SU-DHL-6 (cell line): ENCODE measurements around the gene GPR87.

Experiments
- H2AFZ ChIP-seq: fragments of 200-600 bp; sonication (generic); 2 replicates; pipeline ENCODE4 v1.6.1; 2014; ENCODE audit warnings: low read depth, mild to moderate bottlenecking, moderate library complexity, mixed read lengths, antibody characterized with exemption, low read length; ENCODE audit not compliant: severe bottlenecking
- H3F3A ChIP-seq: fragments of 200-600 bp; shearing (Covaris generic); 2 replicates; pipeline ENCODE4 v1.6.0; 2016; ENCODE audit warnings: antibody characterized with exemption, mild to moderate bottlenecking; ENCODE audit not compliant: insufficient read depth
- H3K27ac ChIP-seq: fragments of 200-600 bp; sonication (generic); 2 replicates; pipeline ENCODE4 v1.5.1; 2016; ENCODE audit warnings: low read depth, mild to moderate bottlenecking, low read length, moderate library complexity, mixed read lengths
- H3K27me3 ChIP-seq: fragments of 200-600 bp; sonication (generic), shearing (Covaris generic); 2 replicates; pipeline ENCODE4 v1.6.0; 2014; ENCODE audit warnings: mild to moderate bottlenecking, low read length
- H3K36me3 ChIP-seq: fragments of 200-600 bp; sonication (generic); 2 replicates; pipeline ENCODE4 v1.6.1; 2014; ENCODE audit warnings: mild to moderate bottlenecking, low read length, mixed read lengths
- H3K4me2 ChIP-seq: fragments of 300-600, 200-600 bp; shearing (Covaris generic), sonication (generic); 2 replicates; pipeline ENCODE4 v1.6.0; 2014; ENCODE audit warnings: low read length, low read depth, mild to moderate bottlenecking; ENCODE audit not compliant: poor library complexity, severe bottlenecking
- H3K4me3 ChIP-seq: fragments of 200-600 bp; sonication (generic); 2 replicates; pipeline ENCODE4 v1.5.1; 2014; ENCODE audit warnings: antibody characterized with exemption, low read length, mild to moderate bottlenecking, mixed read lengths; ENCODE audit not compliant: insufficient read depth, poor library complexity, severe bottlenecking
- H3K79me2 ChIP-seq: fragments of 200-600 bp; sonication (generic); 2 replicates; pipeline ENCODE4 v1.6.1; 2014; ENCODE audit warnings: mild to moderate bottlenecking, low read length, moderate library complexity; ENCODE audit not compliant: insufficient read depth
- H3K9ac ChIP-seq: fragments of 200-600 bp; sonication (generic); 2 replicates; pipeline ENCODE4 v1.7.0; 2014; ENCODE audit warnings: mild to moderate bottlenecking, low read length
- H3K9me2 ChIP-seq: fragments of 200-600 bp; sonication (generic); replicated peaks from 2 replicates; pipeline ENCODE4 v1.6.1; 2014; ENCODE audit warnings: low read length; ENCODE audit not compliant: insufficient read depth
- H3K9me3 ChIP-seq: fragments of 200-600 bp; sonication (generic); 2 replicates; pipeline ENCODE4 v1.6.1; 2014; ENCODE audit warnings: low read length, mixed read lengths; ENCODE audit not compliant: insufficient read depth
- H4K20me1 ChIP-seq: fragments of 200-600 bp; sonication (generic); 2 replicates; pipeline ENCODE4 v1.6.1; 2014; ENCODE audit warnings: low read depth, mild to moderate bottlenecking, antibody characterized with exemption, low read length, moderate library complexity, mixed read lengths
- CTCF ChIP-seq: fragments of 200-600 bp; sonication (generic); IDR thresholded peaks from one replicate; pipeline ENCODE4 v1.5.1; 2017; ENCODE audit warnings: antibody characterized with exemption, mild to moderate bottlenecking, low read length, moderate library complexity; ENCODE audit not compliant: insufficient read depth, poor library complexity, severe bottlenecking
- EZH2phosphoT487 ChIP-seq: fragments of 200-600 bp; sonication (generic), shearing (Covaris generic); conservative IDR thresholded peaks from 2 replicates; pipeline ENCODE4 v1.6.1; 2018; ENCODE audit warnings: mild to moderate bottlenecking, antibody characterized with exemption, low read length, moderate library complexity, mixed read lengths

Gene GPR87

GRCh38 chr3:151316267-151316991 is at the start of gene GPR87:
Gene GPR87 (minus strand): TSS chr3:151316820. CDS start chr3:151300100, 16,720 bp downstream.
- TF ChIP-seq EZH2phosphoT487, result no peak
- no peak for TF ChIP-seq CTCF
- H3K9me2 ChIP-seq, result no peaks in the 10 kb centered on the region
- no peak within 1 kb of the TSS for H3K27ac ChIP-seq
- no peaks in the 10 kb centered on the region for H3K9me3 ChIP-seq
- H3F3A ChIP-seq, result no peaks in the 10 kb centered on the region
- no peaks in the 10 kb centered on the region for H3K79me2 ChIP-seq
- H3K4me3 ChIP-seq, result no peak within 1 kb of the TSS
- no peaks in the 10 kb centered on the region for H3K27me3 ChIP-seq
- H3K36me3 ChIP-seq, result no peaks in the 10 kb centered on the region
- H3K4me2 ChIP-seq, result no peak within 1 kb of the TSS
- H2AFZ ChIP-seq, result no peak within 1 kb of the TSS
- no peak within 1 kb of the TSS for H3K9ac ChIP-seq
- no peaks in the 10 kb centered on the region for H4K20me1 ChIP-seq

GRCh38 chr3:151362751-151363174 is 46.1 kb upstream of the GPR87 start:
- TF ChIP-seq EZH2phosphoT487 (no peak), CTCF (no peak)
- no peak overlapping the region for H3K9ac ChIP-seq
- no peaks in the 10 kb centered on the region for H3K9me3 ChIP-seq
- H3F3A ChIP-seq, result no peaks in the 10 kb centered on the region
- no peak overlapping the region for H2AFZ ChIP-seq
- H3K79me2 ChIP-seq, result no peaks in the 10 kb centered on the region
- H3K9me2 ChIP-seq, result no peaks in the 10 kb centered on the region
- H3K36me3 ChIP-seq, result peaks cover 12% of the 10 kb centered on the region; the same call in 1 of the 2 replicates
- no peaks in the 10 kb centered on the region for H4K20me1 ChIP-seq
- H3K4me2 ChIP-seq, result no peak overlapping the region
- H3K27ac ChIP-seq, result no peak overlapping the region
- H3K27me3 ChIP-seq, result no peaks in the 10 kb centered on the region
- H3K4me3 ChIP-seq, result no peak overlapping the region

- Histone ChIP-seq H3K9me2 (no peaks in the 10 kb centered on the region), H3K27ac (no peak overlapping the region), H3K9ac (no peak overlapping the region), H3K4me2 (no peak overlapping the region), H3K79me2 (no peaks in the 10 kb centered on the region), H3K27me3 (no peaks in the 10 kb centered on the region), H3K9me3 (no peaks in the 10 kb centered on the region), H3F3A (no peaks in the 10 kb centered on the region), H2AFZ (no peak overlapping the region), H3K36me3 (peaks cover 10% of the 10 kb centered on the region; the same call in 1 of the 2 replicates), H3K4me3 (no peak overlapping the region), H4K20me1 (no peaks in the 10 kb centered on the region)
- no peak for TF ChIP-seq EZH2phosphoT487
- TF ChIP-seq CTCF, result no peak
These were observed 40.8 kb upstream of the GPR87 start for GRCh38 chr3:151357463-151357850.
